ENCODE measurements around the gene BCAS3.

GRCh38 chr17:60863892-60864707, 186.4 kb downstream of the BCAS3 start:
- no peak for TF ChIP-seq CBX3 (IDR thresholded peaks at IDR 0.05; ENCODE audit: low read depth)
- no peak for TF ChIP-seq SP1 (IDR thresholded peaks at IDR 0.05; ENCODE audit: low read depth)
- TF ChIP-seq JUND (IDR thresholded peaks at IDR 0.05) = no peak
- no peak for TF ChIP-seq ELF1 (IDR thresholded peaks at IDR 0.05; ENCODE audit: borderline replicate concordance, low read depth)
- no peak for TF ChIP-seq CTCF (IDR thresholded peaks at IDR 0.05 in 2 of 3, conservative IDR thresholded peaks at IDR 0.05 in 1 of 3; ENCODE audit: borderline replicate concordance in 1 of 3, insufficient read depth in 1 of 3, low read depth in 2 of 3, low read length in 2 of 3)

All from HCT116 (cell line).